OCI-LY7 (cell line): ENCODE measurements around the gene APOL1. TPM values are rescaled to one million over a fixed set of nuclear protein-coding genes. Genes with fewer than 3 reads are reported as not detected.

Source experiments
- BruUV-seq: library from RNA; stranded (reverse); fragments of 400-500 nt; replicated peaks from 2 replicates; lab custom pipeline; 2021; lab: Mats Ljungman, UMichigan
- CTCF ChIA-PET: fragments of 300-600 bp; sonication (Branson Sonifier 250); formaldehyde crosslinking; loops from one replicate; lab custom pipeline; 2022; ENCODE audit warnings: antibody characterized with exemption; ENCODE audit not compliant: unreplicated experiment; lab: Charles Lee
- POLR2A ChIA-PET: fragments of 300-600 bp; sonication (Branson Sonifier 250); formaldehyde crosslinking; loops from one replicate; lab custom pipeline; 2022; ENCODE audit warnings: antibody characterized with exemption; lab: Charles Lee
- DNase-seq: peaks from one replicate; pipeline ENCODE4 v3.0.0-alpha.2; 2015; ENCODE audit warnings: low spot score
- H2AFZ ChIP-seq: fragments of 200-600 bp; sonication (generic), shearing (Covaris generic); 2 replicates; pipeline ENCODE4 v1.6.1; 2014; ENCODE audit warnings: mild to moderate bottlenecking, antibody characterized with exemption, low read length, moderate library complexity
- H3K27ac ChIP-seq: fragments of 200-600 bp; sonication (generic); 2 replicates; pipeline ENCODE4 v1.5.1; 2014; ENCODE audit warnings: mixed run types, low read depth, mild to moderate bottlenecking, moderate library complexity, low read length, inconsistent platforms; ENCODE audit not compliant: poor library complexity, severe bottlenecking
- H3K36me3 ChIP-seq: fragments of 200-600 bp; sonication (generic); 2 replicates; pipeline ENCODE4 v1.6.1; 2014; ENCODE audit warnings: mild to moderate bottlenecking, antibody characterized with exemption, low read length, moderate library complexity, mixed read lengths; ENCODE audit not compliant: insufficient read depth
- H3K4me1 ChIP-seq: fragments of 200-600 bp; sonication (generic); 2 replicates; pipeline ENCODE4 v1.5.1; 2014; ENCODE audit warnings: mild to moderate bottlenecking, low read length; ENCODE audit not compliant: insufficient read depth, poor library complexity, severe bottlenecking
- H3K4me2 ChIP-seq: fragments of 200-600 bp; sonication (generic); 2 replicates; pipeline ENCODE4 v1.6.1; 2014; ENCODE audit warnings: mild to moderate bottlenecking, low read length
- H3K4me3 ChIP-seq: fragments of 200-600 bp; sonication (generic); 2 replicates; pipeline ENCODE4 v1.5.1; 2014; ENCODE audit warnings: mild to moderate bottlenecking, low read depth, low read length; ENCODE audit not compliant: poor library complexity, severe bottlenecking
- H3K79me2 ChIP-seq: fragments of 200-600 bp; sonication (generic); 2 replicates; pipeline ENCODE4 v1.6.1; 2016; ENCODE audit warnings: low read depth, mild to moderate bottlenecking, low read length, moderate library complexity, mixed read lengths; ENCODE audit not compliant: insufficient read depth
- H3K9me2 ChIP-seq: fragments of 200-600 bp; sonication (generic); 2 replicates; pipeline ENCODE4 v1.6.1; 2016; ENCODE audit warnings: mild to moderate bottlenecking, low read length, mixed read lengths; ENCODE audit not compliant: insufficient read depth
- H3K9me3 ChIP-seq: fragments of 200-600 bp; sonication (generic); 2 replicates; pipeline ENCODE4 v1.6.1; 2014; ENCODE audit warnings: mild to moderate bottlenecking, mixed run types, low read length, mixed read lengths
- H4K20me1 ChIP-seq: fragments of 200-600 bp; sonication (generic); 2 replicates; pipeline ENCODE4 v1.6.1; 2014; ENCODE audit warnings: mild to moderate bottlenecking, antibody characterized with exemption, low read length, moderate library complexity, mixed read lengths; ENCODE audit not compliant: insufficient read depth
- CTCF ChIP-seq: fragments of 200-600 bp; sonication (generic); conservative IDR thresholded peaks from 2 replicates; pipeline ENCODE4 v1.5.1; 2014; ENCODE audit warnings: mild to moderate bottlenecking, antibody characterized with exemption, low read length, moderate library complexity, mixed read lengths
- EZH2phosphoT487 ChIP-seq: fragments of 200-600 bp; sonication (generic); IDR thresholded peaks from 2 replicates; pipeline ENCODE4 v1.6.1; 2018; ENCODE audit warnings: low read depth, borderline replicate concordance, mild to moderate bottlenecking, mixed run types, antibody characterized with exemption, low read length, moderate library complexity, mixed read lengths
- intact Hi-C: fragments of 100-400 bp; cut with micrococcal nuclease; formaldehyde crosslinking; loops from one replicate; pipeline ENCODE4 v1.10.0; 2022; ENCODE audit not compliant: unreplicated experiment
- total RNA-seq, 2 experiments: library from RNA; depleted of rRNA in 1 of 2; stranded (reverse); fragments of >200 nt in 1 of 2; shearing (Covaris generic) in 1 of 2; gene quantifications; 2 replicates each; pipeline ENCODE4 v1.2.3, GENCODE V29; 2014 to 2022

Gene APOL1
- total RNA-seq, 2 experiments from 2014 or later: 0.42 to 0.47 TPM

DNA sequence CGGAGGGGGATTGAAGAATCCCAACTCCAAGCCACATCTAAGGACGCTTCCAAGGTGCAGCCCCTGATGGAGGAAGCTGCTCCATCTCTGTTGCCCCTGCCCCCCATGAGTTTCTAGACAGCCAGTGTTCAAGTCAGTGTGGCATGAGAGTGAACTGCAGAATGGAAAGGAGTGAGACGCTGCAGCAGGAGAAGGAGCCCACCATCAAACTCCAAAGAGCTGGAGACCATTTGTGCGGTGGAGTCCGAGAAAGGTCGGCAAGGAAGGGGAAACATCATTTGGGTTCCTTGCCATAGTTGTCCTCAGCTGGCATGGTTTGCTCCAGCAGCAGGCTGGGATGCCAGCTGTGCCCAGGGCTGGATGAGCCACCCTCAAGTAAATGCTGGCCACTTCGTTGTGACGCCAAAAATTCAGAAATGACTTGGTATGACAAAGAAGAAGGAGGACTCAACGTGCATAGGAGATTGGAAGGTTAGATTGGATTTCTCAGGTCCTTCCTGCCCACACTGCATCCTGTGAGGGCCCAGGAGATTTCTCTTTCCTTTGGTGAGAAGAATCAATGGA lies 30.0 kb upstream of the APOL1 start:
- BruUV-seq: no TSS peak
- intact Hi-C loops: loop anchor here (5.0 kb wide), 2 partner anchors 41 to 81 kb away; no protein-coding TSS in a partner anchor
- H3K27ac ChIP-seq: no peak overlapping the region

GRCh38 chr22:36223504-36223903 lies 29.4 kb upstream of the APOL1 start:
- H3K4me3 ChIP-seq: no peak overlapping the region
- H3K36me3 ChIP-seq: no peaks in the 10 kb centered on the region; the same call in 1 of the 2 replicates
- no peak for TF ChIP-seq CTCF
- no peak for TF ChIP-seq EZH2phosphoT487
- intact Hi-C loops: loop anchor here (5.0 kb wide), 2 partner anchors 41 to 81 kb away; no protein-coding TSS in a partner anchor
- no peaks in the 10 kb centered on the region for H3K4me1 ChIP-seq
- no peak overlapping the region for H3K4me2 ChIP-seq
- no peak overlapping the region for H2AFZ ChIP-seq
- no peaks in the 10 kb centered on the region for H3K9me3 ChIP-seq
- H4K20me1 ChIP-seq: no peaks in the 10 kb centered on the region
- H3K9me2 ChIP-seq: no peaks in the 10 kb centered on the region
- POLR2A ChIA-PET: no interaction called here
- CTCF ChIA-PET: no interaction called here
- no TSS peak for BruUV-seq
- no peak overlapping the region for H3K27ac ChIP-seq
- no peaks in the 10 kb centered on the region for H3K79me2 ChIP-seq
- no peak for DNase-seq

More for the DNA sequence above, 30.0 kb upstream of the APOL1 start:
- no peak overlapping the region for H3K4me3 ChIP-seq
- no peak for DNase-seq
- POLR2A ChIA-PET: no interaction called here
- H3K4me1 ChIP-seq: no peaks in the 10 kb centered on the region
- H3K4me2 ChIP-seq: no peak overlapping the region
- CTCF ChIA-PET: no interaction called here
- H4K20me1 ChIP-seq: no peaks in the 10 kb centered on the region
- no peak for TF ChIP-seq EZH2phosphoT487
- TF ChIP-seq CTCF: no peak
- H3K9me3 ChIP-seq: no peaks in the 10 kb centered on the region
- H3K9me2 ChIP-seq: no peaks in the 10 kb centered on the region
- H3K79me2 ChIP-seq: no peaks in the 10 kb centered on the region
- H2AFZ ChIP-seq: no peak overlapping the region
- H3K36me3 ChIP-seq: no peaks in the 10 kb centered on the region; the same call in 1 of the 2 replicates

DNA sequence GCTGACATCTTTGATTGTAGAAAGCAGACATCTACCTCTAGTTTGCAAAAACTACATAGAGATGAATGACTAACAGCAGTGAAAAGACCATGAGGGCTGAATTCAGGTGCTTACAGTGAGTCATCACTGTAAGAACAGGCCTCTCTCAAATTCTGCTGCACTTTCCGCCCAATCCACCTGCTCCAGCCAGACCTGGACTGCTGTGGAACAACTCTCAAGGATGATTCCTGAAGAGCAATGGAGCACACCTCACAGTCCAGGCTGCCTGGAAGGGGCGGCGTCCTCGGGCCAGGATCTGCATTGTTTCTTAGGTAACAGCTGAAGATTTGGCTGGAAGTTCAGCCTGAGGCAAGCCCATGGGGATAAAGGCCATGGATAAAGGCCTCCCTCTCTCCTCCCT lies 28.7 kb upstream of the APOL1 start:
- H2AFZ ChIP-seq: no peak overlapping the region
- BruUV-seq: no TSS peak
- H4K20me1 ChIP-seq: no peaks in the 10 kb centered on the region
- no peaks in the 10 kb centered on the region; the same call in 1 of the 2 replicates for H3K36me3 ChIP-seq
- H3K4me2 ChIP-seq: no peak overlapping the region
- no peak overlapping the region for H3K27ac ChIP-seq
- H3K9me2 ChIP-seq: no peaks in the 10 kb centered on the region
- intact Hi-C loops: loop anchor here (5.0 kb wide), 2 partner anchors 42 to 82 kb away; no protein-coding TSS in a partner anchor
- DNase-seq: no peak
- H3K9me3 ChIP-seq: no peaks in the 10 kb centered on the region
- no peak for TF ChIP-seq CTCF
- no peak for TF ChIP-seq EZH2phosphoT487
- no peaks in the 10 kb centered on the region for H3K79me2 ChIP-seq
- no peak overlapping the region for H3K4me3 ChIP-seq
- ChIA-PET POLR2A (no interaction called here), CTCF (no interaction called here)
- H3K4me1 ChIP-seq: no peaks in the 10 kb centered on the region
